ENCODE results near the gene GTF2A1. TPM values are rescaled to one million over a fixed set of nuclear protein-coding genes. Genes with fewer than 3 reads are reported as not detected.

GTF2A1 gene
- total and polyA plus RNA-seq, 8 donors: 2.0 to 73.5 (median 8.4) TPM

GRCh38 chr14:81211844-81212243, 8.9 kb downstream of the GTF2A1 start:
- Histone ChIP-seq H3K4me1 (peaks cover 0 to 60% (median 16%) of the 10 kb centered on the region in 4 donors), H3K9me3 (no peaks in the 10 kb centered on the region), H3K27me3 (no peaks in the 10 kb centered on the region), H3K36me3 (peaks cover 12 to 79% (median 60%) of the 10 kb centered on the region in 4 donors), H3K4me3 (no peak overlapping the region), H3K27ac (no peak overlapping the region)
- 16 to 43% (median 24%) methylated on average over 2 of the region's 2 CpGs for WGBS, 5 donors
- peak in 1 of 2 donors; percentile 67 for DNase-seq
- intact Hi-C loops (cut with DNase I; ENCODE audit: low total_unique reads): no loop called here
- TF ChIP-seq EP300 (IDR thresholded peaks at IDR 0.05) (no peak), POLR2AphosphoS5 (IDR thresholded peaks at IDR 0.05) (no peak), CTCF (IDR thresholded peaks at IDR 0.05) (peak in 3 of 7 experiments; percentile 14 to 22 (median 16))

GRCh38 chr14:81209167-81209836, 11.5 kb downstream of the GTF2A1 start:
- 67 to 83% (median 68%) methylated on average over 8 of the region's 8 CpGs for WGBS, 5 donors
- Histone ChIP-seq H3K36me3 (peaks cover 0 to 73% (median 52%) of the 10 kb centered on the region in 4 donors), H3K27ac (peak overlapping the region in 1 of 5 donors; percentile 6), H3K4me1 (peaks cover 0 to 51% (median 20%) of the 10 kb centered on the region in 4 donors), H3K9me3 (no peaks in the 10 kb centered on the region), H3K4me3 (no peak overlapping the region), H3K27me3 (no peaks in the 10 kb centered on the region)
- intact Hi-C loops (cut with DNase I; ENCODE audit: low total_unique reads): no loop called here
- no peak for DNase-seq
- TF ChIP-seq POLR2A (IDR thresholded peaks at IDR 0.05): no peak
- no peak for TF ChIP-seq EP300 (IDR thresholded peaks at IDR 0.05)
- TF ChIP-seq POLR2AphosphoS5 (IDR thresholded peaks at IDR 0.05): no peak
- no peak for TF ChIP-seq CTCF (IDR thresholded peaks at IDR 0.05)

GRCh38 chr14:81208489-81208888, 12.3 kb downstream of the GTF2A1 start:
- Histone ChIP-seq H3K4me3 (no peak overlapping the region), H3K4me1 (peaks cover 0 to 51% (median 20%) of the 10 kb centered on the region in 4 donors), H3K9me3 (no peaks in the 10 kb centered on the region), H3K36me3 (peaks cover 0 to 72% (median 49%) of the 10 kb centered on the region in 4 donors), H3K27me3 (no peaks in the 10 kb centered on the region), H3K27ac (no peak overlapping the region)
- no peak for DNase-seq
- TF ChIP-seq POLR2AphosphoS5 (IDR thresholded peaks at IDR 0.05) (no peak), CTCF (IDR thresholded peaks at IDR 0.05) (no peak), POLR2A (IDR thresholded peaks at IDR 0.05) (no peak), EP300 (IDR thresholded peaks at IDR 0.05) (no peak)
- intact Hi-C loops (cut with DNase I; ENCODE audit: low total_unique reads): no loop called here
- 88 to 97% (median 93%) methylated on average over 7 to 8 of the region's 8 CpGs for WGBS, 5 donors

GRCh38 chr14:81206115-81206514, 14.6 kb downstream of the GTF2A1 start:
- DNase-seq: no peak
- H3K4me1 ChIP-seq: peaks cover 0 to 33% (median 12%) of the 10 kb centered on the region in 4 donors
- peaks cover 7 to 79% (median 61%) of the 10 kb centered on the region in 4 donors for H3K36me3 ChIP-seq
- intact Hi-C loops (cut with DNase I; ENCODE audit: low total_unique reads): no loop called here
- WGBS, 5 donors: 77 to 85% (median 78%) methylated on average over 4 of the region's 4 CpGs
- H3K27ac ChIP-seq: no peak overlapping the region
- H3K9me3 ChIP-seq: no peaks in the 10 kb centered on the region
- TF ChIP-seq POLR2A (IDR thresholded peaks at IDR 0.05): no peak
- TF ChIP-seq POLR2AphosphoS5 (IDR thresholded peaks at IDR 0.05): no peak
- no peak for TF ChIP-seq EP300 (IDR thresholded peaks at IDR 0.05)
- no peak for TF ChIP-seq CTCF (IDR thresholded peaks at IDR 0.05)
- no peaks in the 10 kb centered on the region for H3K27me3 ChIP-seq
- H3K4me3 ChIP-seq: no peak overlapping the region
